GM19328 (cell line): ENCODE results near the gene RPGR.
A peak's percentile ranks its signal among the peaks of the same experiment; 100 is the strongest.

Experiments
- ATAC-seq: cut with Tn5 transposase; IDR thresholded peaks from one replicate; pipeline ENCODE4 v1.9.1; 2021; ENCODE audit warnings: mild to moderate bottlenecking, moderate library complexity; ENCODE audit not compliant: unreplicated experiment

RPGR gene, protein sequence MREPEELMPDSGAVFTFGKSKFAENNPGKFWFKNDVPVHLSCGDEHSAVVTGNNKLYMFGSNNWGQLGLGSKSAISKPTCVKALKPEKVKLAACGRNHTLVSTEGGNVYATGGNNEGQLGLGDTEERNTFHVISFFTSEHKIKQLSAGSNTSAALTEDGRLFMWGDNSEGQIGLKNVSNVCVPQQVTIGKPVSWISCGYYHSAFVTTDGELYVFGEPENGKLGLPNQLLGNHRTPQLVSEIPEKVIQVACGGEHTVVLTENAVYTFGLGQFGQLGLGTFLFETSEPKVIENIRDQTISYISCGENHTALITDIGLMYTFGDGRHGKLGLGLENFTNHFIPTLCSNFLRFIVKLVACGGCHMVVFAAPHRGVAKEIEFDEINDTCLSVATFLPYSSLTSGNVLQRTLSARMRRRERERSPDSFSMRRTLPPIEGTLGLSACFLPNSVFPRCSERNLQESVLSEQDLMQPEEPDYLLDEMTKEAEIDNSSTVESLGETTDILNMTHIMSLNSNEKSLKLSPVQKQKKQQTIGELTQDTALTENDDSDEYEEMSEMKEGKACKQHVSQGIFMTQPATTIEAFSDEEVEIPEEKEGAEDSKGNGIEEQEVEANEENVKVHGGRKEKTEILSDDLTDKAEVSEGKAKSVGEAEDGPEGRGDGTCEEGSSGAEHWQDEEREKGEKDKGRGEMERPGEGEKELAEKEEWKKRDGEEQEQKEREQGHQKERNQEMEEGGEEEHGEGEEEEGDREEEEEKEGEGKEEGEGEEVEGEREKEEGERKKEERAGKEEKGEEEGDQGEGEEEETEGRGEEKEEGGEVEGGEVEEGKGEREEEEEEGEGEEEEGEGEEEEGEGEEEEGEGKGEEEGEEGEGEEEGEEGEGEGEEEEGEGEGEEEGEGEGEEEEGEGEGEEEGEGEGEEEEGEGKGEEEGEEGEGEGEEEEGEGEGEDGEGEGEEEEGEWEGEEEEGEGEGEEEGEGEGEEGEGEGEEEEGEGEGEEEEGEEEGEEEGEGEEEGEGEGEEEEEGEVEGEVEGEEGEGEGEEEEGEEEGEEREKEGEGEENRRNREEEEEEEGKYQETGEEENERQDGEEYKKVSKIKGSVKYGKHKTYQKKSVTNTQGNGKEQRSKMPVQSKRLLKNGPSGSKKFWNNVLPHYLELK

DNA sequence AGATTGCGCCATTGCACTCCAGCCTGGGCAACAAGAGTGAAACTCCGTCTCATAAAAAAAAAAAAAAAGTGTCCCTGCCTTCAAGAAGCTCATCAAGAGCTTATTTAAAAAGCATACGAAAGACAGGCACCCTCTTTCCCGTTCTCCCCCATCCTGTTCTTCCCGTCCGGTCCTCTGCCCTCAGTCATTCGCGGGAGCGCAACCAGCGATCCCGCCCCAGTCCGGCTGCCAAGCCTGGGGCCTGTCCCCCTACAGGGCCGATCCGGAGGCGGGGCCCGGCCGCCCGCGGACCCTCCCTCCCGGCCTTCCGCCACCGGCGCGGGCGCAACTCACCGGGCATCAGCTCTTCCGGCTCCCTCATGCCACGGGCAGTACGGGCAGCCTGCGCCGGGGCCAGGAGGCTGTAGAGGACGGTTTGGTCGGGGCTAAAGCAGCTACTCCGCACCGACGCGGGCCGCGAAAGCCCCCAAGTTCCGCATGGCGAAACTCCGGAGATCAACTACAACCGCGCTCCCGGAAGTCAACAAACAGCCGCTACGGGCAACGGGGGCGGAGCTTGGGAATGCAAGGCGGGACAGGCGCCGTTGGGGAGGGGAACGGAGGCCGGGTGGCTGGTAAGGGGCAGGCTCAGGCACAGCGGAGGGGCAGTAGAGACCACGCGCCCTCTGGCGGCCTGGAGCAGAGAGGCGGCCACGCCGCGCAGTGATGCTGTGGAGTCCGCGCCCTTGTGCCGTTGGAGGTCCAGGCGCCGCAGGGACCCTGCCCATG, at the start of gene RPGR:
Gene RPGR, minus strand, starts transcription at position 503 of the 768 bp plus-strand sequence. Its CDS starts 142 bp downstream, at position 361.
- peak; percentile 91 for ATAC-seq

DNA sequence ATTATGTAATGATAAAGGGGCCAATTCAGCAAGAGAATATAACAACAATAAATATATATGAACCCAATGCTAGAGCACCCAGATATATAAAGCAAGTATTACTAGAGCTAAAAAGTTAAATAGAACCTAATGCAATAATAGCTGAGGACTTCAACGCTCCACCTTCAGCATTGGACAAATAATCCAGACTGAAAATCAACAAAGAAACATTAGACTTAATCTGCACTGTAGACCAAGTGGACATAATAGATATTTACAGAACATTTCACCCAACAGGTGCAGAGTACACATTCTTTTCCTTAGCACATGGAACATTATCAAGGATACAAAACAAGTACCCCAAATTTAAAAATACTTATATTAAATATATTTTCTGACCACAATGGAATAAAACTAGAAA, 49.4 kb upstream of the RPGR start:
- no peak for ATAC-seq

DNA sequence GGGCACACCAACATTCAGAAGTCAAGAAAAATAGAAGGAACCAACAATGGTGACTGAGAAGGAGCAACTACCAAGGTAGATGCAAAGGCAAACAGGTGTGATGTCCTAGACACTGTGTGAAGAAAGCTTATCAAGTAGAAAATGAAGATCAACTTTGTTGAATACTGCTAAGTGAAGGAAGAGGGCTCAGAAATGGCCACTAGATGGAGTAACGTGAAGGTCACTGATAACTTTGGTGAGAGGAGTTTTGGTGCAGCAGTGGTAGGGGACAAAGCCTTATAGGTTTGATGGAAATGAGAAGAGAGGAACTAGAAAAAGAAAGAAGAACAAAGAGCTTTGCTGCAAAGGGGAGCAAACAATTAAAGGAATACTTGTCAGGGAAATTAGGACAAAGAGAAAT, 48.6 kb upstream of the RPGR start:
- no peak for ATAC-seq

DNA sequence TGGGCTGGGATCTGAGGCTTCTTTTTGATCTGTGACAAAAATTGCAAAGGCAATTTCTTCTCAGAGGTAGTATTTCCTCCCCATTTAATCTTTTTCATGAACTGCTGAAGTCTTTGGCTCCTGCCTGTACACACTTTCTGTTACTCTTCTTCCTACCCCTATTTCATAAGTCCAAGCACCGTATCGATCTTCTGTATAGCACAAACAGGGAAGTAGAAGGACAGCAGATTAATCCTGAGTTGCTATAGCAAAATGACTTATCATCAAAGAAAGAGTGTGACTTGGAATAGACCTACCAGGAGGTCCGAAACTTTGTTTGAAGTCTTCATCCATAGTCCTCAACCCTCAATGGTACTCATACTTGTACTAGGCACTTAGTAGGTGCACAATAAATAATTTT, 47.1 kb upstream of the RPGR start:
- no peak for ATAC-seq

DNA sequence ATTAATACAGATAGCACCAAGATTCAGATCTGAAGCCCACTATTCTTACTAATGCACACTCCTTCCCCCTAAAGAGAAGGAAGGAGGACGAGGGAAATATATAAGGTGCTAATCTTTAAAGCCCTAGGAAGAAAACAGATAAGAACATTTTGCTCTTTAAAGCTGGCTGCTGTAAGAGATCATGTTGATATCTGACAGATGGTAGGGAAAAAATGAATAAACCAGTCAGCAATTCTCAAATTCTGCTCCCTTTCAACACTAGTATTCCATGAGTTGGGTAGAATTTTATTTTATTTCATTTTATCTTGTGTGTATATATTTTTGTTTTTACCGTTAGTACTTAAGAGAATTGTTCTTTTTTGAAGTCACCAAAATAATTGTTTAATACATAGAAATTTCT, 44.3 kb upstream of the RPGR start:
- ATAC-seq = no peak

DNA sequence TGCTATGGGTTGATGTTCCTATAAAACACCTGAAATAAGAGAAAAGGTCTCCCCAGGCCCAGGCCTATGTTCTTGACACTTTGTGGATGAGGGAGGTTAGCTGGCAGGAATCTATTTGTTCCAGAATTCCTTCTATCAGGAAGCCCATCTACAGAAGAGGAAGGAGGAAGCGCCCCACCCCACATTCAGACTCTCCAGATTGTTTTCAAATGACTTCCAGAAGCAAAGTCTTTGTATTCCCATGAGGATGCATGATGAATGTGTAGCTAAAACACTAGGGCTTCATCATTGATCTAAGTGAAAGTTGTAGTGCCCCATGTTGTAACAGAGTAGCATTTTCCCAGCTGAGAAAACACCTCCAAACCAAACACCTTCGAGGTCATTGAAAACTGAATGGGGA, 41.5 kb upstream of the RPGR start:
- no peak for ATAC-seq

DNA sequence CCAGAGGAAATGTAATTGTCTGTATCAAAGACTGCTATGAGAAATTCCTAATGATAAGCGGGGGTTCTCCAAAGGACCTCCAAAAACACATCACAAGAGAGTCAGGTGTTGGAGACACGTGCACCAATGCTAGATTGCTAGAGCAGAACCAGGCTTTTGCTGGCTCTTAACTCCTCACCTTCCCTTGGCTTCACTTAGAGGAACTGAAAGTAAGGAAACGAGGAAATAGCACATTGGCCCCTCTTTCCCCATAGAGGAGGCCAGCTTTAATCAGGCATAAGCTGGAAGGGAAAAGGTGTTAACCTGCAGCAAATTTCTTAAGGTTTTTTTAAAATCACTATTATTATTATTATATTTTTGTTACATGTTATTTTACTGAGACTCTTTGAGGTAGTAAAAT, 38.6 kb upstream of the RPGR start:
- ATAC-seq = no peak

DNA sequence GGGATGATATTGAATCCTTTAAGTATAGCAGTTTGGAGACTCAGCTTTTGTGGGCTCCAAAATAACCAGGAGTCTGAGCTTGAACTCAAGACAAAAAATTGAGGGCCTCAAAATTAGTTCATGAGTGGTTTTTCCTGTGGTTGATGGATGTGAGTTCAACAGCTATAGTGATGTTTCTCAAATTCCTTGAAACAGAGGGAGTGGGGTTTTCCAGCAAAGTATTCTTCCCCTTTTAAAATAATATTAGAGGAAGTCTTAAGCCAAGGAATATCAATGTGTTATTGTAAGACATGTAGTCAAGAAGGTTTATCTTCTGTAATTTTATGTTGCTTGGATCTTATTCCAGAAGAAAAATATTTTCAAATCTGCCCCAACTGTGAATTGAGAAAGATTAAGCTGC, 35.7 kb upstream of the RPGR start:
- ATAC-seq = no peak

DNA sequence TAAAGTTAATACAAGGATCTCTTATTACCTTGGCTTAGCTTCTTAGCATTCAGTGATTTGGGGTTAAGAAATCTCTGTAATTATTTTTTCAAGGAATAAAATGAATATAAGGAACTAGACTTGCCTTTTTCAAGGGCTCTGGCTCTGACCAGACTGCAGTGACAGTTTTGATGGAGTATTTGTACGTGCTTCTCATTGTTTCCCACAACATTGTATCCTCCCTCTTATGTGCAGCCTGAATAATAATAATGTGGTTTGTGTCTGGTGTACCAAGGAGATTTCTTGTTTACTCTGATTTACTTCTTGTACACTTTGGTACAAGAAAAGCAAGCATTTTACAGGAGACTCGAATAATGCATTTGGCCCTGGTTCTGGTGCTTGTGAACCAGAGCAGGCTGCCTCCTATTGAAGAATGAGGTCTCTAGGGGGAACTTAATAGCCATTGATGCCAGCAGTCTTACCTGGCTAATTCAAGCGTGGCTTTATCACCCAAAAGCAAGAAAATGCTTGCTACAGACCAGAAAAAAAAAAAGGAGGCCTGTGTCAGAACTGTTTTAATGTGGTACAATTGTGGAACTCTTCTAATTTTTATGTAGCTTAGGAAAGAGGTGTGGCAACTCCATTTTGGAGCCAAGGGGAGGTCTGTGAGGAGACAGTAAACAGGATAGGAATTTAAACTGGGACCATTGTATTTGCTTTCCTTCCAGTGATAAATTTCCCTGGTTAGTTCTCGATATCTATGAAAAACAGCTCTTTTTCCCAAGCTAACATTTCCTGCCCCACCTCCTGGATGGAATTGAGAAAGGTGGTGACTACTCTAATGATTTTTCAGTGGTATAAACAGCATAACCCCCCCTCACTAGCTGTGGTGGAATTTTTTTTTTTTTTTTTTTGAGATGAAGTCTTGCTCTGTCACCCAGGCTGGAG, 30.7 kb upstream of the RPGR start:
- no peak for ATAC-seq

DNA sequence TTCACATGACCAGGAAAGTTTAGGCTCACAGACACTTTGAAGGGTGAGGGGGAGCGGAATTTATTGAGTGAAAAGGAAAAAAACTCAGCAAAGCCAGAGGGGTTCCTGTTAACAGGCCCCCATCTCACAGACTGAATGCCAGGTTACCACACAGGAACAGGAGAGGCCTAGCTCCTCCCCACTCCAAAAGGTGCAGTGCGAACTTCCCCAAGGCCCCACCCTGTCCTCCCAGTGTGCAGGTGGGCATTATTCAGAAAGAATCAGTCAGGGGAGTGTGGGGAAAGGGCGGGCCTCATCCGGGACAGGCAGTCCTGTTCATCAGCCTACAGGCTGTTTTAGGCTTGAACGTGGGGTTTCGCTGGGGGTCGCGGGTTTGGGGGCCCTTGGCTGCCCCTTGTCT, 29.1 kb upstream of the RPGR start:
- no peak for ATAC-seq

DNA sequence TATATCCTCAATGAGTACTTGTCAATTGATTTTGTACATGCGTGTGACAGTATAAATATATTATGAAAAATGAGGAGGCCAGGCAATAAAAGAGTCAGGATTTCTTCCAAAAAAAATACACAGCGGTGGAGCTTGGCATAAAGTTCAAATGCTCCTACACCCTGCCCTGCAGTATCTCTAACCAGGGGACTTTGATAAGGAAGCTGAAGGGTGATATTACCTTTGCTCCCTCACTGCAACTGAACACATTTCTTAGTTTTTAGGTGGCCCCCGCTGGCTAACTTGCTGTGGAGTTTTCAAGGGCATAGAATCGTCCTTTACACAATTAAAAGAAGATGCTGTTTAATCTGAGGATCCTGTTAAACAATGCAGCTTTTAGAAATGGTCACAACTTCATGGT, 25.1 kb upstream of the RPGR start, which contains the start of gene OTC:
Gene OTC, plus strand, starts transcription at position 243 of the 400 bp plus-strand sequence. Its CDS starts 93 bp downstream, at position 336.
- ATAC-seq = no peak

DNA sequence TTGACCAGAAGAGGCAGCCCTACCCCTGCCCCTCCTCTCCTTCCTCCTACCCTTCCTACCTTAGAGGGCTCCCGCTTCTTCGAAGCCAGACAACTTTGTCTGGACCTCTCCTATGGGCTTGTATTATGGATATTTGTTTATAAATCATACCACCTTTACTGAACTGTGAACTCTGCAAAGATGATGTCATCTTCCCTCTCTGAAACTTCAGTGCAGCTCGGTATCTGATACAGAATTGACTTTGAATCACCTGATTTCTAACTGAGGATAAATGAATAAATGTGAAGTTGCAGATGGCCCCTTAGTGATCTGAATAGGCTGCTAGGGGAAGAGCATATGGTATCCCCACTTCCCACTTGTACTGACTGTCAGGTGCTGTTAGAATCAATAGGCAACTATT, 24.0 kb upstream of the RPGR start:
- no peak for ATAC-seq

DNA sequence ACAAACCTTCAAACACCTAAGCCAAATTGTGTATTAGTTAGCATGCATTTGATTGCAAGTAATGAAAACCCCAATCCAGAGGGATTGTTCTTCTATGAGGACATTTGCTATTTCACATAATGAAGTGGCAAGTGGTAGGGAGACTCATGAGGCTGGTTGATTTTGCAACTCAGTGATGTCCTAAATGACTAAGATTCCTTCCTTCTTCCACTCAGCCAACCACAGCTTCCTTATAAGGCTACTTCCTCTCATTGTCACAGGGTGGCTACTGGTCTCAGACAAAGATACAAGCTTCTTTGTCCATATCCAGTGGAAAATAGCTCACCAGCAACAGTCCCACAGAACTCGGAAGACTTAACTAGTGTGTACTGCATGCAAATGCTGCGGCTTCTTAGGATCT, 19.8 kb upstream of the RPGR start:
- ATAC-seq = peak; percentile 70

DNA sequence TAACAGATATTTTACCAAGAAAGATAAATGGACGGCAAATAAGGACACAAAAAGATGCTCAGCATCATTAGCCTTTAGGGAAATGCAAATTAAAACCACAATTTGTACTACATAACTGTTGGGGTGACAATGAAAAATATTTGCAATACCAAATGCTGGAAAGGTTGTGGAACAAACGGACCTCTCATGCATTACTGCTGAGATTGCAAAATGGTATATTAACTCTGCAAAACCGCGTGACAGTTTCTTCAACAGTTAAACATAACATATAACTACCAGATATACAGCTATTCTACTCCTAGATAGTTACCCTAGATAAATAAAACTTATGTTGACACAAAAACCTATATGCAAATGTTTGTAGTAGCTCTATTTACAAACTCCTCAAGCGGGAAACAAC, 18.8 kb upstream of the RPGR start:
- no peak for ATAC-seq

DNA sequence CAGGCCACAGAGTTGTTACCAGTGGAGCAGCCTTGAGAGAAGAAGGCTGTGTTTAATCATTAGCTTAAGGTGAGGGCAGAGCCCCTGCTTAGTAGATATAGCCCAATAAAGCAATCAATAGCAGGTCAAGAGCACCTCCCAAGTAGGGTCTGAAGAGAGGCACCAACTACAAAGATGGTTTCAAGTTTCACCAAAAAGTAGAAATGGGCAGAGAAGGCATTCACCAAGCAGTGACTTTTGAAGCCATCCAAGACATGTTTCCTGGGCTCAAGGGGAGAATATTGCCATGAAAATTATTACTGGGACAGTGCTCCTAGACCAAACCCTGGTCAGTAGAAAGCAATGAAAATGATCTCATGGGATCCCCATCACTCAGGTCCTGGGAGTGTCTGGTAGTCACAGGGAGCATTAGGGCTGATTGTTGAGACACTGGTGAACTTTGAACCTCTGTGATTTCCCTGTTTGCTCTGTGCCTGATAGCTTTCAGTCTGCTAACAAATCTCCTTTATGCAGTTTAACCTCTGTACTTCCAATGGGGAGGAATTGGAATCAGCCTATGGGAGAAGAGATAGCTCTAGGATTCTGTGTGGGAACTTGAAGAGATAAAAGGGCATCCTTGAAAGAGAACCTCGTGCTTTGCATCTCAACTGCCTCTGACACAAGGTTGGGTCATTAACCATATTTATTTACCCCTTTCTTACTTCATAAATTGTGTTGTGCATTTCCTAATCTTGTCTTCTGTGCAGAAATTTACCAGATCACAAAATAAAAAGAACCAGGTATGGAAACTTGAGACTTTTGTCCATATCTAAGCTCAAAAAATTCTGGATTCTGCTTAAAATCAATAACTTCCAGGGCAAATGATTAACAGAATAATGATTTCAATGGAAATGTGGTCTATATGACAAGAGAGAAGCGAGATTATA, 15.8 kb upstream of the RPGR start:
- ATAC-seq = no peak

DNA sequence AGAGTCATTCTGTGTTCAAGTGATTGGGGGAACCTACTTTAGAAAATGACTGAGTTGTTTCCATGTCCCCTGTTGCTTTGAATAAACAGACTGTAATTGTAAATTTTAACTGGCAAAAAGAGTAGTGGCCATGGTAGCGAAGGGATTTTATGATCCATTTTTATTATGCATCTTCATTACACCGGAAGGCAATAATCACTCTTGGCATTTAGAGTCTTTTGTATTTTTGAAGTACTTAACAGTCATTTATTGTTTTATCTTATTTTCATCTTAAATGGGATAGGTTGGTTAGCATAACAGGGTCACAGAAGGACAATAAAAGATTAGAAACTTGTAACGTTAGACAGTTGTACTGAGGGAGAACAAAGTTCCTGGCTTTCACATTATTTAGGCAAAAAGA, 14.1 kb upstream of the RPGR start:
- ATAC-seq = no peak

DNA sequence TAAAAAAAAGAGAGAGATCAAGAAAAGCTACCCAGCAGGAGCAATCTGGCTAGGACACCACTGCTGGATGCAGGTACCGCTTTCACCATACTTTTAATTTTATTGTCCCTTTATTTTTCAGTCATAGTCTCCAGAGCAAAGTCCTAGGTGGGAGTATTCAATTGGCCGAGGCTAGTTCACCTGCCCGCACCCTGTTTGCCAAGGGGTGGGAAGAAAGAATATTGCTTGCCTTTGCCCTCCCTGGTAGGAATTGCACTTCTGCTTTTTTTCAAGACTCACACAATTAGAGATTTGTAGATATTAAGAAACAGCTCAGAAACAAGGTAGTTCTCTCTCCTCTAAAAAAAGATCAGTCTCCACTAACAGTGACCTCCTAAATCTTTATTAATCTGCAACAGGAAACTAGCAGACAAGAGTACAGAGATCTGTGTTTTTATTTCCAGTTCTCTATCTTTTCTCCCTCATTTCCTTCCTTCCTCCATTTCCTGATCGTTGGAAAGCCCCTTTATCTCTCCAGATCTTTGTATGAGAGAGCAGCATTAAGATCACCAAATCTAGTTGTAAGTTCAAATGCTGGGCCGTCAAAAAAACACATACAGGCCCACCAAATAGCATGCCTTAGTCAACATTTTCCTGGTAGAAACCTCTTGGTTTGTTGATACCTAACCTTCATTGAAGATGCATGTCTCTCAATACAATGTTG, 9.4 kb upstream of the RPGR start:
- no peak for ATAC-seq

DNA sequence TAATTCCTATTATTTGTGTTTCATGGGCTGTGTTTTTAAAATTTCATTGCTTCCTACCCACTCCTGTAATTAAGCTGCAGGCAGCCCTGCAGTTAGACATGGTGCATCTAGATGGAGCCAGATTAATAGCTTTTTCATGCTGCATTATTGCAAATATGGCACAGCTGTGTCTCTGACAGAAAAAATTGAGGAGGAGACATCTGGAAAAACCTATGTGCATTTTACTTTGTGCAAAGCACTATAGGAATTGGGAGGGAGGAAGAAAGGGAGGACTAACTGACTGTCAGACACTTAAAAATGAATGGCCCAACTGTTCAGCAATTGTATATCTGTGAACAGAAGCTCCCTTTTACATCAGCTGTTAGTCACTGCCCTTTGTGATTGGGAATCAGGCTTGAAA, 8.1 kb upstream of the RPGR start:
- no peak for ATAC-seq
